Activated CD8-positive, alpha-beta memory T cell treated with anti-CD3 and anti-CD28 coated beads, Interleukin-2, amount 50 U/mL, for 4 hours (primary cell): ENCODE data around the gene FAM193B.

Experiments
- DNase-seq: peaks from one replicate; pipeline ENCODE4 v3.0.0-alpha.2; 2020

The FAM193B gene

GRCh38 chr5:177483042-177483441 lies 71.3 kb downstream of the FAM193B start:
- DNase-seq: no peak

GRCh38 chr5:177482359-177482795 lies 72.0 kb downstream of the FAM193B start:
- DNase-seq: no peak

GRCh38 chr5:177479774-177480173 lies 74.6 kb downstream of the FAM193B start:
- no peak for DNase-seq

GRCh38 chr5:177478711-177479646 lies 75.4 kb downstream of the FAM193B start:
- peak; percentile 50 for DNase-seq

- no peak for DNase-seq
Measured at GRCh38 chr5:177477701-177478477, 76.5 kb downstream of the FAM193B start.

- no peak for DNase-seq
Measured at GRCh38 chr5:177476531-177477233, 77.7 kb downstream of the FAM193B start.

GRCh38 chr5:177475563-177476427 lies 78.6 kb downstream of the FAM193B start:
- no peak for DNase-seq

GRCh38 chr5:177474846-177475562 lies 79.4 kb downstream of the FAM193B start:
- DNase-seq: no peak

GRCh38 chr5:177474002-177474476 lies 80.3 kb downstream of the FAM193B start:
- no peak for DNase-seq

- peak; percentile 37 for DNase-seq
Measured at GRCh38 chr5:177473443-177474001, 80.8 kb downstream of the FAM193B start, which contains the start of gene DBN1. Gene DBN1, minus strand, starts transcription at chr5:177473634. Its CDS starts 113 bp downstream, at chr5:177473521.

- DNase-seq: peak; percentile 75
Measured at GRCh38 chr5:177472460-177473442, 81.6 kb downstream of the FAM193B start.

GRCh38 chr5:177471610-177472356 lies 82.6 kb downstream of the FAM193B start:
- DNase-seq: peak; percentile 66

GRCh38 chr5:177470759-177471536 lies 83.4 kb downstream of the FAM193B start:
- no peak for DNase-seq
